ENCODE data around the gene MEG3. TPM values are rescaled to one million over a fixed set of nuclear protein-coding genes. Genes with fewer than 3 reads are reported as not detected.

The MEG3 gene
- total and polyA plus RNA-seq, 2 donors (not counting 3 experiments of a cell fraction or from before 2014, with no cell fraction given): 378 to 508 TPM

GRCh38 chr14:100867631-100868315, 41.9 kb downstream of the MEG3 start:
- POLR2A ChIA-PET: no interaction called here
- no TSS peak for BruUV-seq (replicated peaks)
- intact Hi-C loops (cut with micrococcal nuclease): no loop called here
- H3K4me1 ChIP-seq (ENCODE audit: control insufficient read depth, extremely low read depth, insufficient read depth, low read length): no peaks in the 10 kb centered on the region
- peaks cover 0 to 14% of the 10 kb centered on the region in 2 experiments for H3K36me3 ChIP-seq (ENCODE audit: control insufficient read depth in 2 of 2, extremely low read depth in 1 of 2, insufficient read depth in 2 of 2, low read length in 2 of 2)
- no peak overlapping the region for H3K4me3 ChIP-seq (replicated peaks in 1 of 3; ENCODE audit: insufficient read depth in 1 of 3, low read depth in 1 of 3, low read length in 3 of 3)
- H3K4me2 ChIP-seq (ENCODE audit: insufficient read depth, low read length): no peak overlapping the region
- H3K79me2 ChIP-seq (ENCODE audit: control insufficient read depth, insufficient read depth, low read length): no peaks in the 10 kb centered on the region
- H3K9me1 ChIP-seq (replicated peaks; ENCODE audit: control insufficient read depth, extremely low read depth, insufficient read depth, low read length): no peaks in the 10 kb centered on the region
- no peak for FAIRE-seq
- DNase-seq (ENCODE audit: low read depth, low spot score): no peak
- H2AFZ ChIP-seq (ENCODE audit: low read depth, low read length): no peak overlapping the region
- H3K27me3 ChIP-seq (ENCODE audit: control insufficient read depth in 2 of 2, insufficient read depth in 2 of 2, low read length in 2 of 2): no peaks in the 10 kb centered on the region
- H3K9me3 ChIP-seq (replicated peaks; ENCODE audit: control insufficient read depth, insufficient read depth, low read length): no peaks in the 10 kb centered on the region
- CTCF ChIA-PET: no interaction called here
- dilution Hi-C loops (cut with MboI; ENCODE audit: extremely low pct_ligation_motif_present, low sequenced_read_pairs): no loop called here
- no peak overlapping the region for H3K27ac ChIP-seq (ENCODE audit: insufficient read depth, low read depth, low read length)
- TF ChIP-seq JUN (IDR thresholded peaks at IDR 0.05; ENCODE audit: borderline replicate concordance, insufficient read depth, insufficient read length, low read depth): no peak
- no peak for TF ChIP-seq EZH2 (IDR thresholded peaks at IDR 0.05; ENCODE audit: borderline replicate concordance, low read depth, low read length, severe bottlenecking)
- TF ChIP-seq POLR2AphosphoS5 (IDR thresholded peaks at IDR 0.05; ENCODE audit: insufficient read depth, low read depth, low read length): no peak
- no peak for TF ChIP-seq POLR2A (IDR thresholded peaks at IDR 0.05; ENCODE audit: low read depth, low read length)
- no peak for TF ChIP-seq MYC (IDR thresholded peaks at IDR 0.05; ENCODE audit: low read depth, low read length)
- TF ChIP-seq CTCF (IDR thresholded peaks at IDR 0.05; ENCODE audit: extremely low read depth in 1 of 2, insufficient read depth in 1 of 2, low read depth in 1 of 2, low read length in 2 of 2): no peak
- no peak overlapping the region for H3K9ac ChIP-seq (replicated peaks; ENCODE audit: extremely low read depth, insufficient read depth, low read length)
- no peaks in the 10 kb centered on the region for H4K20me1 ChIP-seq (replicated peaks; ENCODE audit: control insufficient read depth, extremely low read depth, insufficient read depth, low read length)
